Measurements from ENCODE around the gene GRHL1.

Gene GRHL1

DNA sequence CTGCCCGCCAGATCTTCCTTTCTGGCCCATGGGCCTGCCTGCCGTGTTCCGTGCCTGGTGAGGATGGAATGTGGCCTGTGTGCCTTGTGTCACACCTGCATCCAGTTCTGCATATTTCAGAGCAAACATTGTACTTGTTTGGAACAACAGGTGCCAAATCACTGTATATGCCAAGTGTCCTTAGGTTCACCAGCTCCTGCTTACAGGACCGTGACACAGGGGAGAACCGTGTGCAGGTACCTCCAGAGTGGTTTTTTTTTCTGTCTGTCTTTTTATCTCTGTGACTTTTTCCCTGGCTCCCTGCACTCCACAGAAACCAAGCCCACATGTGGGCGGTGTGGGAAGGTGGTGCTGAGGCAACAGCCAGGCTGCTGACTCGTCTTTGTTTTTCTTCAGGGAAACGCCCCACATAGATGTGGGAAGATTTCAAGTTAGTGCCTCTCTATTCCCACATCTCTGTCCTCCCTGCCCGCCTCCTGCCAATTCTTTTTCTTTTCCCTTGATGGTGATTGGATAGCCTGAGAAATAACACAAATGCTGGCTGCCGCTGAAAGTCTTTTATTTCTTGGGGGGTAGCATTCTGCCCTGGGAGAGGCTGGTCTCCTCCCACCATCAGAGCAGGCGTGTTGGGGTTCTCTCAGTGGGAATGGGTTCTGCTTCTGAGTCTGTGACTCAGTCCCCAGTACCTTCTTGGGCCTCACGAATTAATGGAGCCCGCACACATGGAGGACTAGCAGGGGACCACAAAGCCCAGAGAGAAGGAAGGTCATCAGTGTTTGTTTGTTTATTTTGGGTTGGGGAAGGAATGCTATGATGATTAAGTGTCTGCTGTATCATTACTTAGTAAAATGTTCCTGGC, 21.4 kb downstream of the GRHL1 start:
- no peak for DNase-seq (ENCODE audit: low read depth, low spot score)
- Histone ChIP-seq H3K4me3 (no peak overlapping the region), H3K9me3 (ENCODE audit: low read depth, low read length) (no peaks in the 10 kb centered on the region), H3K36me3 (ENCODE audit: insufficient read depth, low read length) (no peaks in the 10 kb centered on the region), H3K9ac (ENCODE audit: insufficient read length) (no peak overlapping the region), H3K27ac (no peak overlapping the region)
- TF ChIP-seq EZH2 (IDR thresholded peaks at IDR 0.05) (no peak), POLR2AphosphoS5 (IDR thresholded peaks at IDR 0.05; ENCODE audit: borderline replicate concordance, low read depth, low read length) (no peak), FOXP2 (optimal IDR thresholded peaks at IDR 0.05; ENCODE audit: control extremely low read depth, extremely low read length, insufficient read depth) (no peak)

GRCh38 chr2:9973690-9974089, 22.2 kb downstream of the GRHL1 start:
- no peak overlapping the region for H3K9ac ChIP-seq (ENCODE audit: insufficient read length)

GRCh38 chr2:9974343-9974742, 22.9 kb downstream of the GRHL1 start:
- no peak for DNase-seq (ENCODE audit: low read depth, low spot score)
- H3K27ac ChIP-seq, result no peak overlapping the region
- no peak overlapping the region for H3K9ac ChIP-seq (ENCODE audit: insufficient read length)
- H3K36me3 ChIP-seq (ENCODE audit: insufficient read depth, low read length), result no peaks in the 10 kb centered on the region
- H3K9me3 ChIP-seq (ENCODE audit: low read depth, low read length), result no peaks in the 10 kb centered on the region
- TF ChIP-seq EZH2 (IDR thresholded peaks at IDR 0.05), result no peak
- H3K4me3 ChIP-seq, result no peak overlapping the region

More at GRCh38 chr2:9973690-9974089, 22.2 kb downstream of the GRHL1 start:
- Histone ChIP-seq H3K9me3 (ENCODE audit: low read depth, low read length) (no peaks in the 10 kb centered on the region), H3K27ac (no peak overlapping the region), H3K36me3 (ENCODE audit: insufficient read depth, low read length) (no peaks in the 10 kb centered on the region), H3K4me3 (no peak overlapping the region)
- no peak for TF ChIP-seq POLR2AphosphoS5 (IDR thresholded peaks at IDR 0.05; ENCODE audit: borderline replicate concordance, low read depth, low read length)
- no peak for TF ChIP-seq EZH2 (IDR thresholded peaks at IDR 0.05)
- no peak for TF ChIP-seq FOXP2 (optimal IDR thresholded peaks at IDR 0.05; ENCODE audit: control extremely low read depth, extremely low read length, insufficient read depth)
- no peak for DNase-seq (ENCODE audit: low read depth, low spot score)

DNA sequence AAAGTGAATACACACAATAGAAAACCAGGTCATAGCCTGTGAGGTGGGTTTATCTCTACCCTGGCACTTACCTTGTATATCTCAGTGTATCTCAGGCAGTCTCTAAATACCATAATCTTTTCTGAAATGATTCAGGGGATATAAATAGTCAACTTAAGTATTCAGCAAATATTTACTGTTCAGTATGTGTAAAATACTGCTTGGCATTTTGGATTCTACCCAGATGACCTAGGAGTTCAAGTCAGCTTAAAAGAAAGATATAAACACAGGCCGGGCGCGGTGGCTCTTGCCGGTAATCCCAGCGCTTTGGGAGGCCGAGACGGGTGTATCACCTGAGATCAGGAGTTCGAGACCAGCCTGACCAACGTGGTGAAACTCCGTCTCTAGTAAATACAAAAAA, 23.8 kb downstream of the GRHL1 start:
- H3K36me3 ChIP-seq (ENCODE audit: insufficient read depth, low read length), result no peaks in the 10 kb centered on the region
- no peak overlapping the region for H3K27ac ChIP-seq
- TF ChIP-seq POLR2AphosphoS5 (IDR thresholded peaks at IDR 0.05; ENCODE audit: borderline replicate concordance, low read depth, low read length) (no peak), FOXP2 (optimal IDR thresholded peaks at IDR 0.05; ENCODE audit: control extremely low read depth, extremely low read length, insufficient read depth) (no peak), EZH2 (IDR thresholded peaks at IDR 0.05) (no peak)
- no peak for DNase-seq (ENCODE audit: low read depth, low spot score)
- no peak overlapping the region for H3K4me3 ChIP-seq
- no peaks in the 10 kb centered on the region for H3K9me3 ChIP-seq (ENCODE audit: low read depth, low read length)
- H3K9ac ChIP-seq (ENCODE audit: insufficient read length), result no peak overlapping the region

DNA sequence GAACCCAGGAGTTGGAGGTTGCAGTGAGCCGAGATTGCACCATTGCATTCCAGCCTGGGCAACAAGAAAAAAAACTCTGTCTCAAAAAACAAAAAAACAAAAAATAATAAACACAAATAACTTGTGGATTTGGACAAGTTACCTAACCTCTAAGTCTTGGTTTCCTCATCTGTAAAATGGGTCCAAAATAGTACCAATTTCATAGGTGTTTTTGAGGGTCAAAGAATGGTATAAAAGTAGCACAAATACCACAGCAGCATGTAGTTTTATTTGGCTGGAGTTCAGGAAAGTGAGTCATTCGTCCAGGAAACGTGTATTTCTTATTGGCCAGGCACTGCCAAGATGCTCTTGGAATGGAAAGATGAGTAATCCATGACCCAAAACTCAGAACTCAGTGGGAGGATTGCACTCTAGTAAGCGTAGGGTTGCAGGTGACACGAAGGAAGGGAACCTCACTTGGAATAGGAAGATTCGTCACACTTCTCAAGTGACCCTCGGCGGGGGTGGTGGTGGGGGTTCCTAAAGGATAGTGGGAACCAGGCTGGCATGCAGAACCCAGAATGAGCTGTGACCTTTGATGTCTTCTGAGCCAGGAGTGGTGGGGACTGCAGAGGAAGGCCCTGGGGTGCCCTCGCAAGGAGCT, 24.4 kb downstream of the GRHL1 start:
- no peak for DNase-seq (ENCODE audit: low read depth, low spot score)
- Histone ChIP-seq H3K9ac (ENCODE audit: insufficient read length) (no peak overlapping the region), H3K27ac (no peak overlapping the region), H3K36me3 (ENCODE audit: insufficient read depth, low read length) (no peaks in the 10 kb centered on the region), H3K9me3 (ENCODE audit: low read depth, low read length) (no peaks in the 10 kb centered on the region), H3K4me3 (no peak overlapping the region)
- TF ChIP-seq EZH2 (IDR thresholded peaks at IDR 0.05), result no peak
- TF ChIP-seq FOXP2 (optimal IDR thresholded peaks at IDR 0.05; ENCODE audit: control extremely low read depth, extremely low read length, insufficient read depth), result no peak
- no peak for TF ChIP-seq POLR2AphosphoS5 (IDR thresholded peaks at IDR 0.05; ENCODE audit: borderline replicate concordance, low read depth, low read length)

DNA sequence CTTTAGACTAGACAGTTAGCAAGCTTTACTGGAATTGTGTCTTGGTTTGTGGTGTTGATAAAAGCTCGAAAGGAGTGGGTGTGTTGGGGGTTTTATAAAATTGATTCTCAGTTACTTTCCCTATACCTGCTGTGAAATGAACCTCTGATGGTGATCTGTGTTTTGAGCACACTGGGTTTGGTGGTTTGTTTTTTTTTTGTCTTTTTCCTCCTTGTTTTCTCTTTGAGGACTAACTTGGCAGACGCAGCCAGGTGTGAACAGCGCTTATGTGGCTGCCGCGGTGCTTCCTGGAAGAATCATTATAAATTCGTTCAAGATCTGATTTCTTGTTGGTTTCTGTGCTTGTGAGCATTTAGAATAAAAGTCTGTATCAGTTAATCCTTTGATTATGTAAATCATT, 28.5 kb downstream of the GRHL1 start:
- Histone ChIP-seq H3K27ac (no peak overlapping the region), H3K9ac (ENCODE audit: insufficient read length) (no peak overlapping the region), H3K4me3 (no peak overlapping the region), H3K36me3 (ENCODE audit: insufficient read depth, low read length) (no peaks in the 10 kb centered on the region), H3K9me3 (ENCODE audit: low read depth, low read length) (no peaks in the 10 kb centered on the region)
- no peak for DNase-seq (ENCODE audit: low read depth, low spot score)
- TF ChIP-seq EZH2 (IDR thresholded peaks at IDR 0.05), result no peak
- no peak for TF ChIP-seq POLR2AphosphoS5 (IDR thresholded peaks at IDR 0.05; ENCODE audit: borderline replicate concordance, low read depth, low read length)
- no peak for TF ChIP-seq FOXP2 (optimal IDR thresholded peaks at IDR 0.05; ENCODE audit: control extremely low read depth, extremely low read length, insufficient read depth)

DNA sequence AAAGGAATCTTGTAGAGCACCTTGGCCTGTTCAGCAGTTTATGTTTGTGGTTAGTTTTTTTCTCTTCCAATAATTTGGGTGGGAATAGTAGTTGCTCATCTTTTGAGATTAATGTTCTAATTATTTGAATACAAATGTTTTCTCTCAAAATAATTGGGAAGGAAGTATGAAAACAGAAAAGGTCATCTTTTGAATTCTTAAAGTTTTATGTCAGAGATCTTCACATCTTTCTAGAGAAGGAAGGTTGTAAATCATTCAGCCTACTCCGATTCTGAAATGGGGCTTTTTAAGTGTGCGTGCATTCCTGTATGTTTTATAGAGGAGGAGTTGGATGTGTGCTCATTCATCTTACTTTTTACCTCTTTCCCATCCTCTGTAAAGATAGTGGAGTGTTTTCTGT, 29.0 kb downstream of the GRHL1 start:
- no peak for DNase-seq (ENCODE audit: low read depth, low spot score)
- Histone ChIP-seq H3K4me3 (no peak overlapping the region), H3K27ac (no peak overlapping the region), H3K9me3 (ENCODE audit: low read depth, low read length) (no peaks in the 10 kb centered on the region), H3K36me3 (ENCODE audit: insufficient read depth, low read length) (no peaks in the 10 kb centered on the region), H3K9ac (ENCODE audit: insufficient read length) (no peak overlapping the region)
- TF ChIP-seq EZH2 (IDR thresholded peaks at IDR 0.05) (no peak), FOXP2 (optimal IDR thresholded peaks at IDR 0.05; ENCODE audit: control extremely low read depth, extremely low read length, insufficient read depth) (no peak), POLR2AphosphoS5 (IDR thresholded peaks at IDR 0.05; ENCODE audit: borderline replicate concordance, low read depth, low read length) (no peak)

DNA sequence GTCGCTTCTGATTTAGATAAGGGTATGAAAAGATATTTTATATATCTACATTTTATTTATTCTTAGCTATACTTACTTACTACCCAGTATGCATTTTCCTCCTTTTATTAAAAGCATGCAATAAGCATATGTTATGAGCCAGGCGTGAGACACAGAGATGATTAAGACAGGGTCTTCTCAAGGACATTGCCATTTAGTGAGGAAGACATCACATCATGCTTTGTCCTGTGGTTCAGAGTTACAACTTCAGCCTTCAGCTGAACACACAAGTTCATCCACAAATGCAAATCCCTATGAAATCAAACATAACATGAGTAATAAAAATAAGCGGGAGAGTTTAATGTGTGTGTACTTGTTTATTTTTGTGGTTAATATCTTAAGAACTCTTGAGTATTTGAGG, 30.2 kb downstream of the GRHL1 start:
- TF ChIP-seq EZH2 (IDR thresholded peaks at IDR 0.05), result no peak
- no peak for TF ChIP-seq POLR2AphosphoS5 (IDR thresholded peaks at IDR 0.05; ENCODE audit: borderline replicate concordance, low read depth, low read length)
- no peak for TF ChIP-seq FOXP2 (optimal IDR thresholded peaks at IDR 0.05; ENCODE audit: control extremely low read depth, extremely low read length, insufficient read depth)
- no peak overlapping the region for H3K9ac ChIP-seq (ENCODE audit: insufficient read length)
- H3K4me3 ChIP-seq, result no peak overlapping the region
- no peak overlapping the region for H3K27ac ChIP-seq
- no peaks in the 10 kb centered on the region for H3K36me3 ChIP-seq (ENCODE audit: insufficient read depth, low read length)
- DNase-seq (ENCODE audit: low read depth, low spot score), result no peak
- no peaks in the 10 kb centered on the region for H3K9me3 ChIP-seq (ENCODE audit: low read depth, low read length)
